Measurements from ENCODE around the gene CPXM1. TPM values are rescaled to one million over a fixed set of nuclear protein-coding genes. Genes with fewer than 3 reads are reported as not detected.

CPXM1 gene
- total and polyA plus RNA-seq, 2 donors (not counting 3 experiments of a cell fraction or from before 2014, with no cell fraction given) = 18.9 to 20.3 TPM

- CTCF ChIA-PET = interaction anchor here (0.6 to 4.0 kb wide), 5 partner anchors 13 to 102 kb away, joined by 3 to 21 read pairs (median 5); no protein-coding TSS in a partner anchor
- H3K9ac ChIP-seq (replicated peaks; ENCODE audit: extremely low read depth, insufficient read depth, low read length) = no peak overlapping the region
- H3K36me3 ChIP-seq (ENCODE audit: control insufficient read depth in 2 of 2, extremely low read depth in 1 of 2, insufficient read depth in 2 of 2, low read length in 2 of 2) = no peaks in the 10 kb centered on the region
- peaks cover 0 to 1% of the 10 kb centered on the region in 2 experiments for H3K27me3 ChIP-seq (ENCODE audit: control insufficient read depth in 2 of 2, insufficient read depth in 2 of 2, low read length in 2 of 2)
- TF ChIP-seq MYC (IDR thresholded peaks at IDR 0.05; ENCODE audit: low read depth, low read length) = no peak
- TF ChIP-seq POLR2A (IDR thresholded peaks at IDR 0.05; ENCODE audit: low read depth, low read length) = no peak
- DNase-seq (ENCODE audit: low read depth, low spot score) (peak; percentile 47), FAIRE-seq (no peak)
- H3K4me3 ChIP-seq (replicated peaks in 1 of 3; ENCODE audit: insufficient read depth in 1 of 3, low read depth in 1 of 3, low read length in 3 of 3) = no peak overlapping the region
- H3K9me3 ChIP-seq (replicated peaks; ENCODE audit: control insufficient read depth, insufficient read depth, low read length) = no peaks in the 10 kb centered on the region
- no peaks in the 10 kb centered on the region for H4K20me1 ChIP-seq (replicated peaks; ENCODE audit: control insufficient read depth, extremely low read depth, insufficient read depth, low read length)
- H3K27ac ChIP-seq (ENCODE audit: insufficient read depth, low read depth, low read length) = no peak overlapping the region
- no peaks in the 10 kb centered on the region for H3K79me2 ChIP-seq (ENCODE audit: control insufficient read depth, insufficient read depth, low read length)
- intact Hi-C loops (cut with micrococcal nuclease) (no loop called here), dilution Hi-C loops (cut with MboI; ENCODE audit: extremely low pct_ligation_motif_present, low sequenced_read_pairs) (no loop called here)
- H3K4me1 ChIP-seq (ENCODE audit: control insufficient read depth, extremely low read depth, insufficient read depth, low read length) = peaks cover 11% of the 10 kb centered on the region
- H3K4me2 ChIP-seq (ENCODE audit: insufficient read depth, low read length) = no peak overlapping the region
- peak overlapping the region; percentile 50 for H2AFZ ChIP-seq (ENCODE audit: low read depth, low read length)
- no TSS peak for BruUV-seq (replicated peaks)
- POLR2A ChIA-PET = no interaction called here
- no peaks in the 10 kb centered on the region for H3K9me1 ChIP-seq (replicated peaks; ENCODE audit: control insufficient read depth, extremely low read depth, insufficient read depth, low read length)
Measured at GRCh38 chr20:2768632-2769015, 31.8 kb downstream of the CPXM1 start.

- intact Hi-C loops (cut with micrococcal nuclease) = no loop called here
- Histone ChIP-seq H3K4me2 (ENCODE audit: insufficient read depth, low read length) (no peak overlapping the region), H3K9me1 (replicated peaks; ENCODE audit: control insufficient read depth, extremely low read depth, insufficient read depth, low read length) (no peaks in the 10 kb centered on the region), H3K4me3 (replicated peaks in 1 of 3; ENCODE audit: insufficient read depth in 1 of 3, low read depth in 1 of 3, low read length in 3 of 3) (no peak overlapping the region), H3K79me2 (ENCODE audit: control insufficient read depth, insufficient read depth, low read length) (no peaks in the 10 kb centered on the region), H4K20me1 (replicated peaks; ENCODE audit: control insufficient read depth, extremely low read depth, insufficient read depth, low read length) (no peaks in the 10 kb centered on the region), H3K4me1 (ENCODE audit: control insufficient read depth, extremely low read depth, insufficient read depth, low read length) (peaks cover 11% of the 10 kb centered on the region), H3K36me3 (ENCODE audit: control insufficient read depth in 2 of 2, extremely low read depth in 1 of 2, insufficient read depth in 2 of 2, low read length in 2 of 2) (no peaks in the 10 kb centered on the region), H3K9ac (replicated peaks; ENCODE audit: extremely low read depth, insufficient read depth, low read length) (no peak overlapping the region), H3K27me3 (ENCODE audit: control insufficient read depth in 2 of 2, insufficient read depth in 2 of 2, low read length in 2 of 2) (peaks cover 0 to 1% of the 10 kb centered on the region in 2 experiments), H2AFZ (ENCODE audit: low read depth, low read length) (peak overlapping the region; percentile 50), H3K9me3 (replicated peaks; ENCODE audit: control insufficient read depth, insufficient read depth, low read length) (no peaks in the 10 kb centered on the region), H3K27ac (ENCODE audit: insufficient read depth, low read depth, low read length) (no peak overlapping the region)
- BruUV-seq (replicated peaks) = no TSS peak
- FAIRE-seq = peak; percentile 84
- peak; percentile 54 for DNase-seq (ENCODE audit: low read depth, low spot score)
- dilution Hi-C loops (cut with MboI; ENCODE audit: extremely low pct_ligation_motif_present, low sequenced_read_pairs) = no loop called here
- TF ChIP-seq POLR2A (IDR thresholded peaks at IDR 0.05; ENCODE audit: low read depth, low read length) (no peak), MYC (IDR thresholded peaks at IDR 0.05; ENCODE audit: low read depth, low read length) (no peak), JUN (IDR thresholded peaks at IDR 0.05; ENCODE audit: borderline replicate concordance, insufficient read depth, insufficient read length, low read depth) (no peak), EZH2 (IDR thresholded peaks at IDR 0.05; ENCODE audit: borderline replicate concordance, low read depth, low read length, severe bottlenecking) (no peak), GATA2 (IDR thresholded peaks at IDR 0.05; ENCODE audit: insufficient read depth, insufficient read length, low read depth, low read length) (no peak), CTCF (IDR thresholded peaks at IDR 0.05; ENCODE audit: extremely low read depth in 1 of 2, insufficient read depth in 1 of 2, low read depth in 1 of 2, low read length in 2 of 2) (no peak), MAX (IDR thresholded peaks at IDR 0.05; ENCODE audit: insufficient read depth, insufficient read length) (no peak)
- ChIA-PET CTCF (interaction anchor here (0.6 to 4.0 kb wide), 6 partner anchors 13 to 103 kb away, joined by 3 to 21 read pairs (median 4); no protein-coding TSS in a partner anchor), POLR2A (no interaction called here)
Measured at GRCh38 chr20:2767768-2768631, 32.4 kb downstream of the CPXM1 start.

All from endothelial cell of umbilical vein (primary cell).